C4-2B (cell line): ENCODE data around the gene CEP131.

Experiments used
- H3K27ac ChIP-seq: fragments of 450-650 bp; 2 replicates; pipeline ENCODE4 v1.5.1; 2017
- ZFX ChIP-seq: fragments of 450-650 bp; IDR thresholded peaks from 2 replicates; pipeline ENCODE4 v1.6.1; 2017
- TF ChIP-seq, protein P1 (sequence below): fragments of 450-650 bp; conservative IDR thresholded peaks from 2 replicates; pipeline ENCODE4 v1.5.1; 2017; ENCODE audit warnings: mild to moderate bottlenecking

The CEP131 gene

DNA sequence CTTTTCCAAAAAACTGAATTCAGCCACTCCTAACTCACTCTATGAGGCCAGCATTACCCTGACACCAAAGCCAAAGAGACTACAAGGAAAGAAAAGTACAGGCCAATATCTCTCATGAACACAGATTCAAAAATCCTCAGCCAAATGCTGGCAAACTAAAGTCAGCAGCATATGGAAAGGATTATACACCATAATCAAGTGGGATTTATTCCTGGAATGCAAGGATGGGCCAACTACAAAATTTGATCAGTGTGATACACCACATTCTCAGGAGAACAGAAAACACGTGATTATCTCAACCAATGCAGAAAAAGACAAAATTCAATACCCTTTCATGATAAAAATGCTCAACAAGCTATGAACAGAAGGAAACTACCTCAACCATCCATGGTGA is 49.0 kb downstream of the CEP131 start:
- no peak overlapping the region for H3K27ac ChIP-seq
- no peak for TF ChIP-seq ZFX
- TF ChIP-seq, protein P1, sequence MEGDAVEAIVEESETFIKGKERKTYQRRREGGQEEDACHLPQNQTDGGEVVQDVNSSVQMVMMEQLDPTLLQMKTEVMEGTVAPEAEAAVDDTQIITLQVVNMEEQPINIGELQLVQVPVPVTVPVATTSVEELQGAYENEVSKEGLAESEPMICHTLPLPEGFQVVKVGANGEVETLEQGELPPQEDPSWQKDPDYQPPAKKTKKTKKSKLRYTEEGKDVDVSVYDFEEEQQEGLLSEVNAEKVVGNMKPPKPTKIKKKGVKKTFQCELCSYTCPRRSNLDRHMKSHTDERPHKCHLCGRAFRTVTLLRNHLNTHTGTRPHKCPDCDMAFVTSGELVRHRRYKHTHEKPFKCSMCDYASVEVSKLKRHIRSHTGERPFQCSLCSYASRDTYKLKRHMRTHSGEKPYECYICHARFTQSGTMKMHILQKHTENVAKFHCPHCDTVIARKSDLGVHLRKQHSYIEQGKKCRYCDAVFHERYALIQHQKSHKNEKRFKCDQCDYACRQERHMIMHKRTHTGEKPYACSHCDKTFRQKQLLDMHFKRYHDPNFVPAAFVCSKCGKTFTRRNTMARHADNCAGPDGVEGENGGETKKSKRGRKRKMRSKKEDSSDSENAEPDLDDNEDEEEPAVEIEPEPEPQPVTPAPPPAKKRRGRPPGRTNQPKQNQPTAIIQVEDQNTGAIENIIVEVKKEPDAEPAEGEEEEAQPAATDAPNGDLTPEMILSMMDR, result no peak

DNA sequence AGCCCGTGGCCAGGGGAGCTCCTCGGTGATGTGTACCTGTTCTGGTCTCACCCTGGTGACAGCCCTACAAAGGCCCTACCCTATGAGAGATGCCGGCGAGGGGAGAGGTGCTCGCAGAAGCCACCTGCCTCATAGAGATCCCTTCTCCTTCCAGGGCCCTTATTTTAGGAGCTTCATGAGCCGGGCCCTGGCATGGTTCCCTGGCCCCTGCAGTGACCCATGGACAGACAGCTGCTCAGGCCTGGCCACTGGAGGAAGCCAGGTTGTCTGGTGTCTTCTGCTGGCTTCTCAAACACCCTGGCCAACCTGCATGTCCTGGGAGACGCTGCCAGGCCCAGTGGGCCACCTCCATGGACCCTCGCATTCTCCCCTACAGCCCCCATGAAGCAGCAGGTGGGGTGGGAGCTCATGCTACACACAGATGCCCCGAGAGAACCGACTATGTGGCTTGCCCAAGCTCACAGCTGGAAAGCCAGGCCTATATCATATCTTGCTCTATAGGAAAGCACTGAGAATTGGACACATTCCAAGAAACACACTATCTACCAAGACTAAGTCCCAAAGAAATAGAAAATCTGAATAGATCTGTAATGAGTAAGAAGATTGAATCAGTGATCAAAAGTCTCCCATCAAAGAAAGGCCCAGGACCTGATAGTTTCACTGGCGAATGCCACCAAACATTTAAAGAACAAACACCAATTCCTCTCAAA is 49.6 kb downstream of the CEP131 start:
- no peak overlapping the region for H3K27ac ChIP-seq
- no peak for TF ChIP-seq ZFX
- TF ChIP-seq, protein P1, result no peak

DNA sequence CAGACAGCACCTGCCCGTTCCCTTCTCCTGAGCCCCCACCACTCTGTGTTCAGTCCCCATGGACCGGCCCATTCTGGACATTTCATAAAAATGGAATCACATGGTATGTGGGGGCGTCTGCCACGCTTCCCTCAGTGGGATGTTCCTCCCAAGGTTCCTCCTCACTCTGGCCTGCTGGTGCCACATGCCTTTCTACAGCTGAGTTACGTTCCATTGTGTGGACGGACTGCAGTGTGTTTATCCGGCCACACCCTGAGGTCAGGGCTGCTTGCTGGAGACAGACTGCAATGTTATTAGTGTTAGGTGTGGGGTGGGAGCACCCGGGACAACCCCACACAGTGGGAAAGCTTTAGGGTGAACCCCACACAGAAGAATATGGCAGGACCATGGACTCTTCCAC is 50.8 kb downstream of the CEP131 start:
- no peak overlapping the region for H3K27ac ChIP-seq
- TF ChIP-seq, protein P1, result no peak
- no peak for TF ChIP-seq ZFX

DNA sequence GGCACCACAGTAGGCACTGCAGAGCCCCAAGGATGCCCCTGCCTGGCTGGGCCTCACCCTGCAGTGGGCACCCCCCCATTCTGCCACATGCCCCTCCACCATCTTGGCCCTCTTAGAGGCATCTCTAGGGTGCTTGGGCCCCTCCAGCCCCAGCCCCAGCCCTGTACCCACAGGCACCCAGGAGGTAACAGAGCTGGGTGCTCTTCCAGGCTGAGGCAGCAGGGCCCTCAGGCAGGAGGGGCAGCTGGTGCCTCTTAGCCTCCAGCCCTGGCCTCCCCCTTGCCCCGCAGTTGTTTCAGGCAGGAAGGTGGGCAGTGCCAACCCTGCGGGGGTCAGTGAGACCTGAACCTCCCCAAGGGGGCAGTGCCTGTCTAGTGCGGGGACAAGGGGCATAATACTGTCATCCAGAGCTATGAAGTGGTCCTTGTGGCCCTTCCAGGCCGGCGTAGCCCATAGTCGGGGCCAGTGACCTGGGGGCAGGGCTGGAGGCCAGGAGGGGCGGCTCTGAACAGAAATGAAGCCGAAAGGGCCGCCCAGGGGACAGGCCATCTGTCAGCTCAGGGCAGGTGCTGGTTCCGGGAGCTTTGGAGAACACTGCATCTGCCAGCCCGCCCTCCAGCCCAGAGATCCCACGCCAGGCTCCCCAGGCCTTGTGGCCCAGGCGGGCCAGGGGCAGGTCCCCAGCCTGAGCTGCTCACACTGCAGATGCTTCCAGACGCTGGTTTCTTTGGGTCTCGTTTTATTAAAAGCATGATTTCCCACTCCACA is 51.9 kb downstream of the CEP131 start:
- H3K27ac ChIP-seq, result no peak overlapping the region
- TF ChIP-seq ZFX, result no peak
- TF ChIP-seq, protein P1, result no peak

DNA sequence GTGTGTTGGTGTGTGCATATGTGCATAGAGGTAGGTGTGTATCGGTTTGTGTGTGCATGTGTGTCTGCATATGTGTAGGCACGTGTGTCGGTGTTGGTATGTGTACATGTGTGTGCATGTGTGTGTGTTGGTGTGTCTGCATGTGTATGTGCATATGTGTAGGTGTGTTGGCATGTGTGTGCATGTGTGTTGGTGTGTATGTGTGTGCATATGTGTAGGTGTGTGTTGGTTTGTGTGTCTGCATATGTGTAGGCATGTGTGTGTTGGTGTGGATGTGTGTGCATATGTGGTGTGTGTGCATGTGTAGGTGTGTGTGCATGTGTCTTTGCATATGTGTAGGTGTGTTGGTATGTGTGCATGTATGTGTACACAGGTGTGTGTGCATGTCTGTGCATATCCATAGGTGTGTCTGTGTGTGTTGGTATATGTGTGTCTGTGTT is 52.9 kb downstream of the CEP131 start:
- no peak overlapping the region for H3K27ac ChIP-seq
- no peak for TF ChIP-seq ZFX
- TF ChIP-seq, protein P1, result no peak

DNA sequence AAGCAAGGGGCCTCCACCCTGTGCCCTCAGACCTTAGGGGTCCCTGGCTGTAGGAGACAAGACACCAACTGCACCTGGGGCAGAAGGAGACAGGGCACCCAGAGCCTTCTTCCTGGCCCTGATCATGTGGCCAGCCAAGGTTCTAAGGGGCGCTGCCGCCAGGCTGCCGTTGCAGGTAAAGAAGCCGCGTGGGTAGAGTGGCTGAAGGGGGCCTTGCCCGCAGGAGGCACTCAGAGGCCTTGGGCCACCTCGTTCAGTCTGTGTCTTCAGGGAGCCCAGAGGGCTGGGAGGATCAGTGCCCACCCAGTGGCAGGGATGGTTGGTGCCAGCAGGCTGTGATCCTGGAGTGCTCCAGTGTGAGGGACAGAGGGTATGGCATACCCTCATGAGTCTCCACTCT is 55.1 kb downstream of the CEP131 start:
- H3K27ac ChIP-seq, result no peak overlapping the region
- TF ChIP-seq, protein P1, result no peak
- TF ChIP-seq ZFX, result no peak

DNA sequence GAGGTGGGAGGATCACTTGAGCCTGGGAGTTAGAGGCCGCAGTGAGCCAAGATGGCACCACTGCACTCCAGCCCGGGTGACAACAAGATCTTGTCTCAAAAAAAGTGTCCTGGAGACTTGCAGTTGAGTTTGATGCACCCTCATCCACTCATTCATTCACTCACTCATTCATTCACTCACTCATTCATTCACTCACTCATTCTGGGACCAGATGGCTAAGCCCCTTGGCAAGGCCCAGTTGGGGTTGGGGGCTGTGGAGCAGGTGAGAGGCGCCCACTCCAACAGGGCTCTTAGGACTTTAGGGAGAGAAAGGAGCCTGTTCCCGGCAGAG is 55.6 kb downstream of the CEP131 start:
- no peak overlapping the region for H3K27ac ChIP-seq
- no peak for TF ChIP-seq ZFX
- TF ChIP-seq, protein P1, result no peak
